Right ventricle myocardium superior (tissue), 1 donor: ENCODE data around the gene SPEM2. TPM values are rescaled to one million over a fixed set of nuclear protein-coding genes. Genes with fewer than 3 reads are reported as not detected.

Source experiments
- total RNA-seq: library from RNA; stranded (reverse); fragmentation: NEBNext Ultra II Directional; extraction: Animal tissue kit (Norgen Biotek cat#: 25700); gene quantifications from one replicate; pipeline ENCODE4 v1.2.1, GENCODE V29; 2021
- donor health status: DM: no; HTN: yes; CAD: no; lungs with severe emphysema.

Gene SPEM2
- total RNA-seq, 1 donor from 2014 or later = not detected

Other genes starting within 250 kb of the SPEM2 start
- gene ASGR1, start 246.2 kb upstream of the SPEM2 start, total RNA-seq = 0.19 TPM
- 20.4 TPM for gene DLG4, start 205.8 kb upstream of the SPEM2 start, total RNA-seq
- 2,247 TPM for gene ACADVL, start 205.7 kb upstream of the SPEM2 start, total RNA-seq
- 20.4 TPM for gene DVL2, start 191.1 kb upstream of the SPEM2 start, total RNA-seq
- gene PHF23, start 186.2 kb upstream of the SPEM2 start, total RNA-seq = 19.4 TPM
- 432 TPM for gene GABARAP, start 183.2 kb upstream of the SPEM2 start, total RNA-seq
- gene CTDNEP1, start 173.9 kb upstream of the SPEM2 start, total RNA-seq = 109 TPM
- 71.6 TPM for gene ELP5, start 173.4 kb upstream of the SPEM2 start, total RNA-seq
- gene CLDN7, start 163.1 kb upstream of the SPEM2 start, total RNA-seq = 0.94 TPM
- 141 TPM for gene SLC2A4, start 143.9 kb upstream of the SPEM2 start, total RNA-seq
- gene YBX2, start 131.0 kb upstream of the SPEM2 start, total RNA-seq = 0.75 TPM
- gene EIF5A, start 118.0 kb upstream of the SPEM2 start, total RNA-seq = 295 TPM
- 68.8 TPM for gene GPS2, start 110.3 kb upstream of the SPEM2 start, total RNA-seq
- 26.2 TPM for gene NEURL4, start 96.3 kb upstream of the SPEM2 start, total RNA-seq
- 14.9 TPM for gene ACAP1, start 89.1 kb upstream of the SPEM2 start, total RNA-seq
- 4.4 TPM for gene KCTD11, start 73.5 kb upstream of the SPEM2 start, total RNA-seq
- not detected for gene TMEM95, start 70.5 kb upstream of the SPEM2 start, total RNA-seq
- gene TNK1, start 44.5 kb upstream of the SPEM2 start, total RNA-seq = 2.1 TPM
- gene PLSCR3, start 31.1 kb upstream of the SPEM2 start, total RNA-seq = 14.0 TPM
- 61.5 TPM for gene TMEM256, start 21.5 kb upstream of the SPEM2 start, total RNA-seq
- gene NLGN2, start 17.8 kb upstream of the SPEM2 start, total RNA-seq = 5.8 TPM
- not detected for gene SPEM1, start 5.3 kb upstream of the SPEM2 start, total RNA-seq
- gene SPEM3, start 3.2 kb downstream of the SPEM2 start, total RNA-seq = not detected
- 1.7 TPM for gene TMEM102, start 9.8 kb downstream of the SPEM2 start, total RNA-seq
- gene FGF11, start 13.9 kb downstream of the SPEM2 start, total RNA-seq = 9.8 TPM
- 9.8 TPM for gene CHRNB1, start 19.4 kb downstream of the SPEM2 start, total RNA-seq
- 60.3 TPM for gene ZBTB4, start 54.0 kb downstream of the SPEM2 start, total RNA-seq
- not detected for gene SLC35G6, start 55.8 kb downstream of the SPEM2 start, total RNA-seq
- gene POLR2A, start 58.8 kb downstream of the SPEM2 start, total RNA-seq = 32.9 TPM
- 34.6 TPM for gene TNFSF12, start 123.4 kb downstream of the SPEM2 start, total RNA-seq
- 8.3 TPM for gene TNFSF13, start 133.1 kb downstream of the SPEM2 start, total RNA-seq
- 30.8 TPM for gene SENP3, start 136.3 kb downstream of the SPEM2 start, total RNA-seq
- 32.0 TPM for gene CD68, start 154.0 kb downstream of the SPEM2 start, total RNA-seq
- 25.9 TPM for gene MPDU1, start 158.2 kb downstream of the SPEM2 start, total RNA-seq
- gene SOX15, start 164.5 kb downstream of the SPEM2 start, total RNA-seq = 0.91 TPM
- 101 TPM for gene FXR2, start 189.3 kb downstream of the SPEM2 start, total RNA-seq
- 80.0 TPM for gene SAT2, start 202.2 kb downstream of the SPEM2 start, total RNA-seq
- gene SHBG, start 204.5 kb downstream of the SPEM2 start, total RNA-seq = 0.54 TPM
- 3.1 TPM for gene ATP1B2, start 225.3 kb downstream of the SPEM2 start, total RNA-seq